ENCODE data around the gene ATG4B. TPM values are rescaled to one million over a fixed set of nuclear protein-coding genes. Genes with fewer than 3 reads are reported as not detected.
"Not testable (repeated sequence)": the region's sequence is repeated elsewhere in the genome, so short reads cannot be mapped to it uniquely, and the experiment has no call there.

Gene ATG4B
- total RNA-seq, 2 experiments from 2014 or later = 86.5 to 89.4 TPM

DNA sequence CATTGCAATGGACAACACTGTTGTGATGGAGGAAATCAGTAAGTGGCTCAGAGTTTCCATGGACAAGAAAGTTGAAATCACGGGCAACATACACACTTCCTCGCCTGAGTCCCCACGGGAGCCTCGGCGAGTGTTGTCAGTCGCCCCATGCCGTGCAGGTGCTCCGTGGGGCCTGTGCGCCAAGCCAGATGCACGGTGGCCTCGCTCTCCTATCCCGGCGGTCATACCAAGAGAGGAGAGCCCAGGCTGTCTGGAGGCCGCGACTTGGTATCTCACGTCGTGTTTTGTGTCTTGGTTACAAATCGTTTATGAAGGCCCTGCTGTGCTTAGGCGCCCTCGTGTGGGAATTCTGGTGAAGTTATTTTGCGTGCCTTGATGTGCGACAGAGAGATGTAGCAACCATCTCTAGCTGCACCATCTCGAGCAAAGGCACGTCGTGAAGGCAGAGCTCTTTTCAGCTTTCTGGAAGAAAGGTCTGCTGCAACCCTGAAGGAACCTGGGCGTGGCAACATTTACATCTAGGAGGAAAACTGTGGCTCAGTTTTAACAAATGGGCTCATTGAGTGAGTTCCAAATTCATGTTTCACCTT, 21.8 kb downstream of the ATG4B start:
- Mint-ChIP-seq H3K27me3 (no peaks in the 10 kb centered on the region), H3K36me3 (ENCODE audit: low read depth) (peaks cover 68% of the 10 kb centered on the region), H3K4me1 (ENCODE audit: low read depth) (no peaks in the 10 kb centered on the region), H3K9me3 (no peaks in the 10 kb centered on the region), H3K27ac (no peak overlapping the region), H3K4me3 (no peak overlapping the region)
- Histone ChIP-seq H3K4me3 (ENCODE audit: low read length) (no peak overlapping the region), H3K27ac (ENCODE audit: low read depth in 1 of 2, low read length in 2 of 2) (no peak overlapping the region), H3K27me3 (ENCODE audit: control insufficient read depth in 1 of 2, insufficient read depth in 2 of 2, low read length in 2 of 2) (no peaks in the 10 kb centered on the region), H3K4me1 (ENCODE audit: insufficient read depth, low read length) (no peaks in the 10 kb centered on the region), H3K36me3 (ENCODE audit: insufficient read depth, low read length) (peaks cover 68% of the 10 kb centered on the region), H3K9me3 (ENCODE audit: control insufficient read depth in 1 of 2, insufficient read depth in 1 of 2, low read length in 2 of 2) (no peaks in the 10 kb centered on the region)
- intact Hi-C loops (cut with DNase I, micrococcal nuclease) = loop anchor here in 1 of 2 experiments (2.0 kb wide), 1 partner anchor 806 kb away; no protein-coding TSS in a partner anchor
- TF ChIP-seq, protein P1, sequence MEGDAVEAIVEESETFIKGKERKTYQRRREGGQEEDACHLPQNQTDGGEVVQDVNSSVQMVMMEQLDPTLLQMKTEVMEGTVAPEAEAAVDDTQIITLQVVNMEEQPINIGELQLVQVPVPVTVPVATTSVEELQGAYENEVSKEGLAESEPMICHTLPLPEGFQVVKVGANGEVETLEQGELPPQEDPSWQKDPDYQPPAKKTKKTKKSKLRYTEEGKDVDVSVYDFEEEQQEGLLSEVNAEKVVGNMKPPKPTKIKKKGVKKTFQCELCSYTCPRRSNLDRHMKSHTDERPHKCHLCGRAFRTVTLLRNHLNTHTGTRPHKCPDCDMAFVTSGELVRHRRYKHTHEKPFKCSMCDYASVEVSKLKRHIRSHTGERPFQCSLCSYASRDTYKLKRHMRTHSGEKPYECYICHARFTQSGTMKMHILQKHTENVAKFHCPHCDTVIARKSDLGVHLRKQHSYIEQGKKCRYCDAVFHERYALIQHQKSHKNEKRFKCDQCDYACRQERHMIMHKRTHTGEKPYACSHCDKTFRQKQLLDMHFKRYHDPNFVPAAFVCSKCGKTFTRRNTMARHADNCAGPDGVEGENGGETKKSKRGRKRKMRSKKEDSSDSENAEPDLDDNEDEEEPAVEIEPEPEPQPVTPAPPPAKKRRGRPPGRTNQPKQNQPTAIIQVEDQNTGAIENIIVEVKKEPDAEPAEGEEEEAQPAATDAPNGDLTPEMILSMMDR (IDR thresholded peaks at IDR 0.05) = peak; percentile 25
- peak in 8 of 14 experiments; percentile 11 to 62 (median 36) for DNase-seq
- ChIA-PET CTCF (no interaction called here), POLR2A (no interaction called here)
- peak; percentile 51 for ATAC-seq (ENCODE audit: poor library complexity)

DNA sequence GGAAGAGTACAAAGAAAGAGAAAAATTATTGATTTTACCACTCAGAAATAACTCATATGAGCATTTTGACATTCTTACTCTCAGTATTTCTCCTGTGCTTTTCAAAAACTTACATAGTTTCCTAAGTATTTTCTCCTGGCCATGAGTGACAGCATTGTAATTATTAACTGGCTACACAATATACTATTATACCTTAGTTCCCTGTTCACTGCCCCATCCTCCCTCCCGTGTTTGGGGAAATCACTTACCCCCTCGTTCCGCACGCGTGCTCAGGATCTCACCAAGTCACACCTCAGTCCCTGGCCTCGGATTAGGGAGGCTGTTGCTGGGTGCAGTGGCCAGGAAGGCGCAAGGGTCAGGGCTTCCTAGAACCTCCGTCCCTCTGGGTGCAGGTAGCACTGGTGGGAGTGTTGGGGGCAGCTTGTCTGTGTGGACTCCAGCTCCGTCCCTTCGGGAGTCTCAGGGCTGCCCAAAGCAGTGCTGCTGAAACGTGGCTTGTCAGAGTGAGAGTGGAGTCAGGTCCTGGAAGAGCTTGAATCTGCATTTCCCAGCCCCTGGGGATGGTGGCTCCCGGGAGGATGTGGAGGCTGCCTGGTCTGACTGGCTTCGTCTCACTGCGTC, 23.2 kb downstream of the ATG4B start:
- ATAC-seq (ENCODE audit: poor library complexity) (no peak), DNase-seq (no peak)
- Histone ChIP-seq H3K27me3 (ENCODE audit: control insufficient read depth in 1 of 2, insufficient read depth in 2 of 2, low read length in 2 of 2) (no peaks in the 10 kb centered on the region), H3K9me3 (ENCODE audit: control insufficient read depth in 1 of 2, insufficient read depth in 1 of 2, low read length in 2 of 2) (no peaks in the 10 kb centered on the region), H3K4me1 (ENCODE audit: insufficient read depth, low read length) (peaks cover 4% of the 10 kb centered on the region), H3K4me3 (ENCODE audit: low read length) (no peak overlapping the region), H3K27ac (ENCODE audit: low read depth in 1 of 2, low read length in 2 of 2) (no peak overlapping the region), H3K36me3 (ENCODE audit: insufficient read depth, low read length) (peaks cover 54% of the 10 kb centered on the region)
- H3K36me3 Mint-ChIP-seq (ENCODE audit: low read depth) = peaks cover 55% of the 10 kb centered on the region
- H3K4me3 Mint-ChIP-seq = no peak overlapping the region
- H3K27ac Mint-ChIP-seq = no peak overlapping the region
- H3K9me3 Mint-ChIP-seq = no peaks in the 10 kb centered on the region
- POLR2A ChIA-PET = no interaction called here
- peaks cover 5% of the 10 kb centered on the region for H3K4me1 Mint-ChIP-seq (ENCODE audit: low read depth)
- H3K27me3 Mint-ChIP-seq = no peaks in the 10 kb centered on the region
- CTCF ChIA-PET = interaction anchor here (0.6 kb wide), 1 partner anchor 110 kb away, joined by 3 read pairs; no protein-coding TSS in a partner anchor
- TF ChIP-seq, protein P1 (IDR thresholded peaks at IDR 0.05) = no peak
- intact Hi-C loops (cut with DNase I, micrococcal nuclease) = no loop called here

DNA sequence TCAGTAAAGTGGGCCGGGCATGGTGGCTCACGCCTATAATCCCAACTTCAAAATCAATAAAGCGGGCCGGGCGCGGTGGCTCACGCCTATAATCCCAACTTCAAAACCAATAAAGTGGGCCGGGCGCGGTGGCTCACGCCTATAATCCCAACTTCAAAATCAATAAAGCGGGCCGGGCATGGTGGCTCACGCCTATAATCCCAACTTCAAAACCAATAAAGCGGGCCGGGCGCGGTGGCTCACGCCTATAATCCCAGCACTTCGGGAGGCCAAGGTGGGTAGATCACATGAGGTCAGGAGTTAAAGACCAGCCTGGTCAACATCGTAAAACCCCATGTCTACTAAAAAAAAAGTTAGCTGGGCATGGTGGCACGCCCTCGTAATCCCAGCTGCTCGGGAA, 25.2 kb downstream of the ATG4B start:
- H3K4me1 Mint-ChIP-seq (ENCODE audit: low read depth); H3K9me3 ChIP-seq (ENCODE audit: control insufficient read depth in 1 of 2, insufficient read depth in 1 of 2, low read length in 2 of 2); H3K27ac Mint-ChIP-seq; H3K27ac ChIP-seq (ENCODE audit: low read depth in 1 of 2, low read length in 2 of 2); H3K27me3 Mint-ChIP-seq; H3K4me3 Mint-ChIP-seq; CTCF ChIA-PET; H3K27me3 ChIP-seq (ENCODE audit: control insufficient read depth in 1 of 2, insufficient read depth in 2 of 2, low read length in 2 of 2); DNase-seq; intact Hi-C loops (cut with DNase I, micrococcal nuclease); H3K9me3 Mint-ChIP-seq; ATAC-seq (ENCODE audit: poor library complexity); POLR2A ChIA-PET; H3K4me3 ChIP-seq (ENCODE audit: low read length); H3K4me1 ChIP-seq (ENCODE audit: insufficient read depth, low read length): not testable (repeated sequence)
- H3K36me3 ChIP-seq (ENCODE audit: insufficient read depth, low read length) = peaks cover 49% of the 10 kb centered on the region
- peaks cover 39% of the 10 kb centered on the region for H3K36me3 Mint-ChIP-seq (ENCODE audit: low read depth)

Data from CD4-positive, alpha-beta T cell (primary cell).